Stimulated activated CD8-positive, alpha-beta memory T cell treated with anti-CD3 and anti-CD28 coated beads, Interleukin-12 subunit alpha, Interleukin-12 subunit beta, amount 100 ng/mL, for 24 hours (primary cell): Measurements from ENCODE around the gene OTOF.

Source experiments
- DNase-seq: peaks from one replicate; pipeline ENCODE4 v3.0.0-alpha.2; 2020; ENCODE audit errors: extremely low read depth

OTOF gene

DNA sequence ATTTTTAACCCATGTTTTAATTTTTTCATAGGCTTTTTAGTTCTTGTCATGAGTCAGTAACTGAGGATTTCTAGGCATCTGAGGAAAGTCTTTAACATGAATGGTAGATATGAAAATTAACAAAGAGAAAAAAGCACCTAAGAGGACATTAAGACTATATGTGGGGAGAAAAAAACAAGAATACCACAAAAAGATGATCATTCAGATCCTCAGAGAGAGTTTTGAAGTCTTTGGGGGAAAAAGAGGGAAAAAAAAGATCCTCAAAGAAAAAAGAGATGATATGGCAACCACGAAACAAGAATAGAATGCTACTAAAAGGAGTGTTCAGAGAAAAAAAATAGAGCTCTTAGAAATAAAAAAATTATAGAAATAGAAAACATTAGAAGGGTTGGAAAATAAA is 68.1 kb downstream of the OTOF start:
- DNase-seq, result no peak

DNA sequence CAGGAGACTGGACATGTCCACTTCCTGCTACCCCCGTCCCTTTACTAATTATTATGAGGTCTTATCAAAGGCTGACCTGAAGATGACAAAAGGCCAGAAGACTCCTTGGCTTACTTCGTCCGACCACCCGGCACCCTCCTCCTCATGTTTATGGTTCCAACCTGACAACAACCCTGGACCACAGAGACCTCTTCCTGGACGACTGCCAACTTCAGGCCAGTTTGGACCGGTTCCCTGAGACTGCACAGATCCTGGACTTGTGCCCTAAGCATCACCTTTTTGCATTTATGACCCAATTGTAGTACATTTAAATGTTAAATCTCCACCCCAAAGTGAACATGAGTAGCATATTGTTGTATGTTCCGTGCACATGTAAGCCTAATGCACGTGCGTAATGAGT is 70.4 kb downstream of the OTOF start:
- no peak for DNase-seq
